ENCODE measurements around the gene ATRN. TPM values are rescaled to one million over a fixed set of nuclear protein-coding genes. Genes with fewer than 3 reads are reported as not detected.
A peak's percentile ranks its signal among the peaks of the same experiment; 100 is the strongest.

ATRN gene
- total RNA-seq, 1 experiment from 2014 or later: 19.9 TPM

DNA sequence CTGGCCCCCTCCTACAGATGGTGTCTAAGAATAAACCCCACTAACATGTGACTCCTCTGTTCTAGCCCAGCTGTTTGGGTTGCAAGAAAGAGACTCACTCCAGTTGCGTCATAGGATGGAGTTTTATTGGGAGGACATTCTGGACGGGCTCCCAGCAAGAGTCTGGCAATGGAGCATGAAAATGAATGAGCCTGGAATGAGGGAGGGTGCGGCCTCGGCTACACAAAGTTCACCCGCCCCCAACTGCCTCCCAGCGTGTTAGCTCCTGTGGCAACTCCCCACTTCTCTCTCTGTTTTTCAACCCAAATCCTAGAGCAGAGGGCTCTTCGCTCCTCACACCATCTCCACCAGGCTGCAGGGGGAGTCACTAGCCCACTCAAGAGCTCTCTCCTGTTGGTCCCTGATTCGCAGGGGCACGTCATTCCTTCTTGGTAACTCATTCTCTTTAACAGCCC is 216.1 kb downstream of the ATRN start (continued):
- TF ChIP-seq, protein P1, sequence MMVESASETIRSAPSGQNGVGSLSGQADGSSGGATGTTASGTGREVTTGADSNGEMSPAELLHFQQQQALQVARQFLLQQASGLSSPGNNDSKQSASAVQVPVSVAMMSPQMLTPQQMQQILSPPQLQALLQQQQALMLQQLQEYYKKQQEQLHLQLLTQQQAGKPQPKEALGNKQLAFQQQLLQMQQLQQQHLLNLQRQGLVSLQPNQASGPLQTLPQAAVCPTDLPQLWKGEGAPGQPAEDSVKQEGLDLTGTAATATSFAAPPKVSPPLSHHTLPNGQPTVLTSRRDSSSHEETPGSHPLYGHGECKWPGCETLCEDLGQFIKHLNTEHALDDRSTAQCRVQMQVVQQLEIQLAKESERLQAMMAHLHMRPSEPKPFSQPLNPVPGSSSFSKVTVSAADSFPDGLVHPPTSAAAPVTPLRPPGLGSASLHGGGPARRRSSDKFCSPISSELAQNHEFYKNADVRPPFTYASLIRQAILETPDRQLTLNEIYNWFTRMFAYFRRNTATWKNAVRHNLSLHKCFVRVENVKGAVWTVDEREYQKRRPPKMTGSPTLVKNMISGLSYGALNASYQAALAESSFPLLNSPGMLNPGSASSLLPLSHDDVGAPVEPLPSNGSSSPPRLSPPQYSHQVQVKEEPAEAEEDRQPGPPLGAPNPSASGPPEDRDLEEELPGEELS (CRISPR knock-in tag; IDR thresholded peaks at IDR 0.05): no peak
- no peak for TF ChIP-seq TCF7 (CRISPR knock-in tag; IDR thresholded peaks at IDR 0.05; ENCODE audit: low read depth)
- no peak for TF ChIP-seq ZNF423 (CRISPR knock-in tag; IDR thresholded peaks at IDR 0.05)
- TF ChIP-seq, protein P2, sequence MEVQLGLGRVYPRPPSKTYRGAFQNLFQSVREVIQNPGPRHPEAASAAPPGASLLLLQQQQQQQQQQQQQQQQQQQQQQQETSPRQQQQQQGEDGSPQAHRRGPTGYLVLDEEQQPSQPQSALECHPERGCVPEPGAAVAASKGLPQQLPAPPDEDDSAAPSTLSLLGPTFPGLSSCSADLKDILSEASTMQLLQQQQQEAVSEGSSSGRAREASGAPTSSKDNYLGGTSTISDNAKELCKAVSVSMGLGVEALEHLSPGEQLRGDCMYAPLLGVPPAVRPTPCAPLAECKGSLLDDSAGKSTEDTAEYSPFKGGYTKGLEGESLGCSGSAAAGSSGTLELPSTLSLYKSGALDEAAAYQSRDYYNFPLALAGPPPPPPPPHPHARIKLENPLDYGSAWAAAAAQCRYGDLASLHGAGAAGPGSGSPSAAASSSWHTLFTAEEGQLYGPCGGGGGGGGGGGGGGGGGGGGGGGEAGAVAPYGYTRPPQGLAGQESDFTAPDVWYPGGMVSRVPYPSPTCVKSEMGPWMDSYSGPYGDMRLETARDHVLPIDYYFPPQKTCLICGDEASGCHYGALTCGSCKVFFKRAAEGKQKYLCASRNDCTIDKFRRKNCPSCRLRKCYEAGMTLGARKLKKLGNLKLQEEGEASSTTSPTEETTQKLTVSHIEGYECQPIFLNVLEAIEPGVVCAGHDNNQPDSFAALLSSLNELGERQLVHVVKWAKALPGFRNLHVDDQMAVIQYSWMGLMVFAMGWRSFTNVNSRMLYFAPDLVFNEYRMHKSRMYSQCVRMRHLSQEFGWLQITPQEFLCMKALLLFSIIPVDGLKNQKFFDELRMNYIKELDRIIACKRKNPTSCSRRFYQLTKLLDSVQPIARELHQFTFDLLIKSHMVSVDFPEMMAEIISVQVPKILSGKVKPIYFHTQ (CRISPR knock-in tag; IDR thresholded peaks at IDR 0.05): no peak
- TF ChIP-seq NR3C1 (CRISPR knock-in tag; conservative IDR thresholded peaks at IDR 0.05; ENCODE audit: low read depth): no peak

DNA sequence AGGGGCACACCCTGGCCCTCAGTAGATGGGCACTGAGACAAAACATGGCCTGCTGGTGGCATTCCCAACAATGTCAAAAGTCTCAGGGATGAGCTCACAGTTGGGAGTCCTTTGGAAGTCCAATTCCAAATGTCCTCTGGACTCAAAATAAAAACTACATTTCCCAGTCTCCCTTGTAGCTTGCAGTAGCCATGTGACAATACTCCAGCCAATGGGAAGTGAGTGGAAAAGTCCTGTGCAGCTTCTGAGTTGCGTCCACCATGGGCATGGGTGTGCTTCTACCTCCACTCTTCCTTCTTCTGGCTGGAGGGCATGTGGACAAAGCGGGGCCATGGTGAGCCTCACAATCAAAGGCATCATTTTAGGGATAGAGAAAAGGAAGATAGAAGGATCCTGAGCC is 216.8 kb downstream of the ATRN start:
- peak; percentile 67 for ATAC-seq
- Mint-ChIP-seq H3K9me3 (peaks cover 4% of the 10 kb centered on the region; the same call in 1 of the 2 replicates), H3K4me3 (no peak overlapping the region), H3K27ac (no peak overlapping the region), H3K36me3 (no peaks in the 10 kb centered on the region), H3K4me1 (peaks cover 28% of the 10 kb centered on the region), H3K27me3 (ENCODE audit: low read depth) (peaks cover 11% of the 10 kb centered on the region)
- ChIA-PET POLR2A (no interaction called here), CTCF (interaction anchor here (0.9 to 2.8 kb wide), 19 partner anchors 9 to 124 kb away, joined by 3 to 30 read pairs (median 6); partner anchors contain the start of genes CENPB, HSPA12B and SPEF1)
- TF ChIP-seq, protein P3, sequence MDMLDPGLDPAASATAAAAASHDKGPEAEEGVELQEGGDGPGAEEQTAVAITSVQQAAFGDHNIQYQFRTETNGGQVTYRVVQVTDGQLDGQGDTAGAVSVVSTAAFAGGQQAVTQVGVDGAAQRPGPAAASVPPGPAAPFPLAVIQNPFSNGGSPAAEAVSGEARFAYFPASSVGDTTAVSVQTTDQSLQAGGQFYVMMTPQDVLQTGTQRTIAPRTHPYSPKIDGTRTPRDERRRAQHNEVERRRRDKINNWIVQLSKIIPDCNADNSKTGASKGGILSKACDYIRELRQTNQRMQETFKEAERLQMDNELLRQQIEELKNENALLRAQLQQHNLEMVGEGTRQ (CRISPR knock-in tag; IDR thresholded peaks at IDR 0.05): peak; percentile 94
- TF ChIP-seq NFATC4 (CRISPR knock-in tag; IDR thresholded peaks at IDR 0.05) (no peak), NFYB (CRISPR knock-in tag; conservative IDR thresholded peaks at IDR 0.05; ENCODE audit: low read depth) (peak; percentile 98)
- TF ChIP-seq, protein P4, sequence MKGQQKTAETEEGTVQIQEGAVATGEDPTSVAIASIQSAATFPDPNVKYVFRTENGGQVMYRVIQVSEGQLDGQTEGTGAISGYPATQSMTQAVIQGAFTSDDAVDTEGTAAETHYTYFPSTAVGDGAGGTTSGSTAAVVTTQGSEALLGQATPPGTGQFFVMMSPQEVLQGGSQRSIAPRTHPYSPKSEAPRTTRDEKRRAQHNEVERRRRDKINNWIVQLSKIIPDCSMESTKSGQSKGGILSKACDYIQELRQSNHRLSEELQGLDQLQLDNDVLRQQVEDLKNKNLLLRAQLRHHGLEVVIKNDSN (CRISPR knock-in tag; IDR thresholded peaks at IDR 0.05): peak; percentile 93
- TF ChIP-seq, protein P5, sequence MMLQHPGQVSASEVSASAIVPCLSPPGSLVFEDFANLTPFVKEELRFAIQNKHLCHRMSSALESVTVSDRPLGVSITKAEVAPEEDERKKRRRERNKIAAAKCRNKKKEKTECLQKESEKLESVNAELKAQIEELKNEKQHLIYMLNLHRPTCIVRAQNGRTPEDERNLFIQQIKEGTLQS (CRISPR knock-in tag; conservative IDR thresholded peaks at IDR 0.05): no peak
- TF ChIP-seq, protein P6, sequence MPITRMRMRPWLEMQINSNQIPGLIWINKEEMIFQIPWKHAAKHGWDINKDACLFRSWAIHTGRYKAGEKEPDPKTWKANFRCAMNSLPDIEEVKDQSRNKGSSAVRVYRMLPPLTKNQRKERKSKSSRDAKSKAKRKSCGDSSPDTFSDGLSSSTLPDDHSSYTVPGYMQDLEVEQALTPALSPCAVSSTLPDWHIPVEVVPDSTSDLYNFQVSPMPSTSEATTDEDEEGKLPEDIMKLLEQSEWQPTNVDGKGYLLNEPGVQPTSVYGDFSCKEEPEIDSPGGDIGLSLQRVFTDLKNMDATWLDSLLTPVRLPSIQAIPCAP (CRISPR knock-in tag; IDR thresholded peaks at IDR 0.05): no peak
- TF ChIP-seq, protein P7, sequence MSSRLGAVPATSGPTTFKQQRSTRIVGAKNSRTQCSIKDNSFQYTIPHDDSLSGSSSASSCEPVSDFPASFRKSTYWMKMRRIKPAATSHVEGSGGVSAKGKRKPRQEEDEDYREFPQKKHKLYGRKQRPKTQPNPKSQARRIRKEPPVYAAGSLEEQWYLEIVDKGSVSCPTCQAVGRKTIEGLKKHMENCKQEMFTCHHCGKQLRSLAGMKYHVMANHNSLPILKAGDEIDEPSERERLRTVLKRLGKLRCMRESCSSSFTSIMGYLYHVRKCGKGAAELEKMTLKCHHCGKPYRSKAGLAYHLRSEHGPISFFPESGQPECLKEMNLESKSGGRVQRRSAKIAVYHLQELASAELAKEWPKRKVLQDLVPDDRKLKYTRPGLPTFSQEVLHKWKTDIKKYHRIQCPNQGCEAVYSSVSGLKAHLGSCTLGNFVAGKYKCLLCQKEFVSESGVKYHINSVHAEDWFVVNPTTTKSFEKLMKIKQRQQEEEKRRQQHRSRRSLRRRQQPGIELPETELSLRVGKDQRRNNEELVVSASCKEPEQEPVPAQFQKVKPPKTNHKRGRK (CRISPR knock-in tag; IDR thresholded peaks at IDR 0.05; ENCODE audit: borderline replicate concordance): no peak
- no peak for DNase-seq (ENCODE audit: low spot score)

DNA sequence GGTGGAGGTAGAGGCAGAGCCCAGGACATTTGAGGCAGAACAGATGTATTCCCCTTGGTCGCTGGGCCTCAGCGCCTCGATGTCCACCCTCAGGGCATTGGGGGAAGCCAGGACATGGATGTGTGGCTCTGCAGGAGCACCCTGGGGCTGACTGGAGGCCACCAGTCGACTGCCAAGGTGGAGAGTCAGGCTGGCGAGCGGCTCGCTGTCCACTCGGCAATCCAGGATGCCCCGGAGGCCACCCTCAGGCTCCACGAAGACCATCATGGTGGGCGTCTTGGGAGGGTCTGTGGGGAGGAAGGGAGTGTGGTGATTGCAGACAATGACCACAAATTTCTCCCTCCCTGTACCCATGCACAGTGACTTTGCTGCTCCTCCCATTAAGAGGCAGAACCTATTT is 219.2 kb downstream of the ATRN start:
- Mint-ChIP-seq H3K27me3 (ENCODE audit: low read depth) (no peaks in the 10 kb centered on the region), H3K4me3 (no peak overlapping the region), H3K9me3 (peaks cover 4% of the 10 kb centered on the region; the same call in 1 of the 2 replicates), H3K36me3 (no peaks in the 10 kb centered on the region), H3K27ac (no peak overlapping the region), H3K4me1 (peaks cover 15% of the 10 kb centered on the region)
- ATAC-seq (no peak), DNase-seq (ENCODE audit: low spot score) (no peak)
- ChIA-PET POLR2A (no interaction called here), CTCF (interaction anchor here (1.0 to 3.1 kb wide), 2 partner anchors 10 to 21 kb away, joined by 3 to 15 read pairs; no protein-coding TSS in a partner anchor)
- TF ChIP-seq, protein P8, sequence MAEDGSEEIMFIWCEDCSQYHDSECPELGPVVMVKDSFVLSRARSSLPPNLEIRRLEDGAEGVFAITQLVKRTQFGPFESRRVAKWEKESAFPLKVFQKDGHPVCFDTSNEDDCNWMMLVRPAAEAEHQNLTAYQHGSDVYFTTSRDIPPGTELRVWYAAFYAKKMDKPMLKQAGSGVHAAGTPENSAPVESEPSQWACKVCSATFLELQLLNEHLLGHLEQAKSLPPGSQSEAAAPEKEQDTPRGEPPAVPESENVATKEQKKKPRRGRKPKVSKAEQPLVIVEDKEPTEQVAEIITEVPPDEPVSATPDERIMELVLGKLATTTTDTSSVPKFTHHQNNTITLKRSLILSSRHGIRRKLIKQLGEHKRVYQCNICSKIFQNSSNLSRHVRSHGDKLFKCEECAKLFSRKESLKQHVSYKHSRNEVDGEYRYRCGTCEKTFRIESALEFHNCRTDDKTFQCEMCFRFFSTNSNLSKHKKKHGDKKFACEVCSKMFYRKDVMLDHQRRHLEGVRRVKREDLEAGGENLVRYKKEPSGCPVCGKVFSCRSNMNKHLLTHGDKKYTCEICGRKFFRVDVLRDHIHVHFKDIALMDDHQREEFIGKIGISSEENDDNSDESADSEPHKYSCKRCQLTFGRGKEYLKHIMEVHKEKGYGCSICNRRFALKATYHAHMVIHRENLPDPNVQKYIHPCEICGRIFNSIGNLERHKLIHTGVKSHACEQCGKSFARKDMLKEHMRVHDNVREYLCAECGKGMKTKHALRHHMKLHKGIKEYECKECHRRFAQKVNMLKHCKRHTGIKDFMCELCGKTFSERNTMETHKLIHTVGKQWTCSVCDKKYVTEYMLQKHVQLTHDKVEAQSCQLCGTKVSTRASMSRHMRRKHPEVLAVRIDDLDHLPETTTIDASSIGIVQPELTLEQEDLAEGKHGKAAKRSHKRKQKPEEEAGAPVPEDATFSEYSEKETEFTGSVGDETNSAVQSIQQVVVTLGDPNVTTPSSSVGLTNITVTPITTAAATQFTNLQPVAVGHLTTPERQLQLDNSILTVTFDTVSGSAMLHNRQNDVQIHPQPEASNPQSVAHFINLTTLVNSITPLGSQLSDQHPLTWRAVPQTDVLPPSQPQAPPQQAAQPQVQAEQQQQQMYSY (CRISPR knock-in tag; IDR thresholded peaks at IDR 0.05): no peak
- TF ChIP-seq, protein P9, sequence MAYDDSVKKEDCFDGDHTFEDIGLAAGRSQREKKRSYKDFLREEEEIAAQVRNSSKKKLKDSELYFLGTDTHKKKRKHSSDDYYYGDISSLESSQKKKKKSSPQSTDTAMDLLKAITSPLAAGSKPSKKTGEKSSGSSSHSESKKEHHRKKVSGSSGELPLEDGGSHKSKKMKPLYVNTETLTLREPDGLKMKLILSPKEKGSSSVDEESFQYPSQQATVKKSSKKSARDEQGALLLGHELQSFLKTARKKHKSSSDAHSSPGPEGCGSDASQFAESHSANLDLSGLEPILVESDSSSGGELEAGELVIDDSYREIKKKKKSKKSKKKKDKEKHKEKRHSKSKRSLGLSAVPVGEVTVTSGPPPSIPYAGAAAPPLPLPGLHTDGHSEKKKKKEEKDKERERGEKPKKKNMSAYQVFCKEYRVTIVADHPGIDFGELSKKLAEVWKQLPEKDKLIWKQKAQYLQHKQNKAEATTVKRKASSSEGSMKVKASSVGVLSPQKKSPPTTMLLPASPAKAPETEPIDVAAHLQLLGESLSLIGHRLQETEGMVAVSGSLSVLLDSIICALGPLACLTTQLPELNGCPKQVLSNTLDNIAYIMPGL (CRISPR knock-in tag; IDR thresholded peaks at IDR 0.05): no peak
- TF ChIP-seq, protein P10, sequence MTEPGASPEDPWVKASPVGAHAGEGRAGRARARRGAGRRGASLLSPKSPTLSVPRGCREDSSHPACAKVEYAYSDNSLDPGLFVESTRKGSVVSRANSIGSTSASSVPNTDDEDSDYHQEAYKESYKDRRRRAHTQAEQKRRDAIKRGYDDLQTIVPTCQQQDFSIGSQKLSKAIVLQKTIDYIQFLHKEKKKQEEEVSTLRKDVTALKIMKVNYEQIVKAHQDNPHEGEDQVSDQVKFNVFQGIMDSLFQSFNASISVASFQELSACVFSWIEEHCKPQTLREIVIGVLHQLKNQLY (CRISPR knock-in tag; IDR thresholded peaks at IDR 0.05): no peak
- TF ChIP-seq NFATC4 (CRISPR knock-in tag; IDR thresholded peaks at IDR 0.05) (no peak), FOXK1 (CRISPR knock-in tag; IDR thresholded peaks at IDR 0.05) (no peak)
